K562 (cell line): ENCODE data around the gene ACOT7. TPM values are rescaled to one million over a fixed set of nuclear protein-coding genes. Genes with fewer than 3 reads are reported as not detected.

Experiments
- HDAC8 ChIP-seq: fragments of 450-650 bp; IDR thresholded peaks from 2 replicates; pipeline ENCODE4 v1.6.1; 2016; ENCODE audit warnings: mild to moderate bottlenecking, missing genetic modification characterization, moderate library complexity, missing compliant biosample characterization
- HMG20A ChIP-seq: fragments of 450-650 bp; formaldehyde crosslinking; conservative IDR thresholded peaks from 2 replicates; pipeline ENCODE4 v1.4.0; 2020; ENCODE audit warnings: mild to moderate bottlenecking, mixed read lengths
- NR2C1 ChIP-seq, 2 experiments: fragments of 450-650 bp; IDR thresholded peaks; 2 replicates each; pipeline ENCODE4 v1.6.1; 2017; ENCODE audit warnings: mild to moderate bottlenecking in 2 of 2, antibody characterized with exemption in 1 of 2, inconsistent platforms in 1 of 2, missing compliant biosample characterization in 1 of 2, missing genetic modification characterization in 1 of 2
- PTTG1 ChIP-seq: fragments of 450-650 bp; IDR thresholded peaks from 2 replicates; pipeline ENCODE4 v1.6.1; 2016; ENCODE audit warnings: low read depth, mild to moderate bottlenecking, missing genetic modification characterization, missing compliant biosample characterization
- RBM25 ChIP-seq: fragments of 200-400 bp; formaldehyde crosslinking; IDR thresholded peaks from 2 replicates; pipeline ENCODE4 v1.6.1; 2018; ENCODE audit warnings: low read length, low read depth, moderate library complexity; ENCODE audit not compliant: severe bottlenecking
- SFPQ ChIP-seq: fragments of 200-400 bp; formaldehyde crosslinking; IDR thresholded peaks from 2 replicates; pipeline ENCODE4 v1.6.1; 2017; ENCODE audit warnings: mild to moderate bottlenecking, low read depth, low read length, moderate library complexity
- ZBED1 ChIP-seq: IDR thresholded peaks from 2 replicates; pipeline ENCODE4 v1.6.1; 2014
- ZNF282 ChIP-seq: sonication (generic); formaldehyde crosslinking; IDR thresholded peaks from 2 replicates; pipeline ENCODE4 v1.8.1; 2023; ENCODE audit warnings: missing genetic modification reagents
- ZNF347 ChIP-seq: fragments of 450-650 bp; formaldehyde crosslinking; IDR thresholded peaks from 2 replicates; pipeline ENCODE4 v1.4.0; 2020; ENCODE audit warnings: low read depth, mild to moderate bottlenecking, moderate library complexity
- ZNF75A ChIP-seq: fragments of 450-650 bp; formaldehyde crosslinking; IDR thresholded peaks from 2 replicates; pipeline ENCODE4 v1.4.0; 2020; ENCODE audit warnings: mild to moderate bottlenecking
- polyA plus RNA-seq, 8 experiments: library from polyadenylated mRNA; depleted of rRNA in 4 of 8; stranded (reverse) in 5 of 8; unstranded in 3 of 8; fragments of >200 nt; fragmentation: Nextera tagmentation in 2 of 8; fragmentation: Illumina TruSeq in 1 of 8; extraction: Ambion mirVana in 2 of 8; extraction: Trizol in 1 of 8; gene quantifications; 2 replicates each; pipeline versions ENCODE4 v1.2.1 to v1.2.3, GENCODE V29; 2011 to 2014; ENCODE audit warnings: inconsistent platforms in 1 of 8, missing spikeins in 1 of 8
- total RNA-seq, 7 experiments: library from RNA; depleted of rRNA in 6 of 7; stranded (reverse); fragments of >200 nt in 6 of 7; fragmentation: Illumina TruSeq in 2 of 7; extraction: Trizol in 2 of 7; gene quantifications; 2 replicates each; pipeline versions ENCODE4 v1.2.1 to v1.2.3, GENCODE V29; 2011 to 2021; ENCODE audit warnings: low replicate concordance in 1 of 7
- TF ChIP-seq, protein P1 (sequence below): fragments of 450-650 bp; formaldehyde crosslinking; IDR thresholded peaks from 2 replicates; pipeline ENCODE4 v1.4.0; 2020; ENCODE audit warnings: mild to moderate bottlenecking, mixed read lengths
- TF ChIP-seq, protein P2 (sequence below): fragments of 450-650 bp; IDR thresholded peaks from 2 replicates; pipeline ENCODE4 v1.6.1; 2017; ENCODE audit warnings: antibody characterized with exemption, mild to moderate bottlenecking
- TF ChIP-seq, protein P3 (sequence below): fragments of 250-450 bp; sonication (Bioruptor Pico); IDR thresholded peaks from 2 replicates; pipeline ENCODE4 v1.8.0; 2022; ENCODE audit warnings: inconsistent platforms
- TF ChIP-seq, protein P4 (sequence below): fragments of 250-450 bp; sonication (Bioruptor Pico); IDR thresholded peaks from 2 replicates; pipeline ENCODE4 v1.4.0; 2020; ENCODE audit warnings: mild to moderate bottlenecking, moderate library complexity, borderline replicate concordance

The ACOT7 gene
- total and polyA plus RNA-seq, 9 of the 15 experiments (the other 6 are each of a cell fraction or from before 2014, with no cell fraction given), result 7.0 to 92.6 (median 37.2) TPM

DNA sequence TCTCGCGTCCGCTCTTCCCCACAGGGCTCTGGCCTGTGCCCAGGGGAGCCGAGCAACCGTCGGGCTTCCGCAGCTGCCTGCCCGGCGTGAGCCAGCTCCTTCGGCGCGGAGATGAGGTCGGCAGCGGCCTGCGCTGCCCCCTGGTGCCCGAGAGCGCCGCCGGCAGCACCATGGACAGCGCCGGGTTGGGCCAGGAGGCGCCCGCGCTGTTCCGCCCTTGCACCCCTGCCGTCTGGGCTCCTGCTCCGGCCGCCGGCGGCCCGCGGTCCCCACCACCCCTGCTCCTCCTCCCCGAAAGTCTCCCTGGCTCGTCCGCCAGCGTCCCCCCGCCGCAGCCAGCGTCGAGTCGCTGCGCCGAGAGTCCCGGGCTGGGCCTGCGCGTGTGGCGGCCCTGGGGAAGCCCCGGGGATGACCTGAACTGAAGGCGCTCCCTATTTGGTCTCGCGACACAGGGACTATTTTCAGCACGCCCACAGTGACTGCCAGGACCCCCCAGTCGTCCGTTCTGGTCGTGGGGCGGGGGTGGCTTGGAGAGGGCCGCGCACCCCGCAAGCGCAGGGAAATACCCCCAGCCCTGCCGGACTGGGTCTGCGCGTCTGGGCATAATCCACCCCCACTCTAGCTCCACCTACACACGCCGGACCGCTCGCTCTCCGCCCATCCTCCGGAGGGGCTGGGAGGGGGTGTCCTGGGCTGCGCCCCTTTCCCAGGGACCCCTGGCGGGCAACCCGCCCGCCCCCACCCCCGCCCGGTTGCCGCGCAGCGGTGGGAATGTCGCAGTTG, 148.3 kb downstream of the ACOT7 start (continued):
- TF ChIP-seq HDAC8 (tag) (0 out of 2 replicates have a peak, but pooled peaks have one; percentile 60), ZNF347 (no peak), ZBED1 (no peak), ZNF282 (CRISPR knock-in tag) (peak; percentile 95), HMG20A (CRISPR knock-in tag) (no peak), RBM25 (no peak), NR2C1 (IDR thresholded peaks at IDR 0.05) (no peak), NR2C1 (tag; IDR thresholded peaks at IDR 0.05) (no peak), ZNF75A (CRISPR knock-in tag) (no peak), PTTG1 (tag) (no peak), SFPQ (no peak)
- TF ChIP-seq, protein P1, sequence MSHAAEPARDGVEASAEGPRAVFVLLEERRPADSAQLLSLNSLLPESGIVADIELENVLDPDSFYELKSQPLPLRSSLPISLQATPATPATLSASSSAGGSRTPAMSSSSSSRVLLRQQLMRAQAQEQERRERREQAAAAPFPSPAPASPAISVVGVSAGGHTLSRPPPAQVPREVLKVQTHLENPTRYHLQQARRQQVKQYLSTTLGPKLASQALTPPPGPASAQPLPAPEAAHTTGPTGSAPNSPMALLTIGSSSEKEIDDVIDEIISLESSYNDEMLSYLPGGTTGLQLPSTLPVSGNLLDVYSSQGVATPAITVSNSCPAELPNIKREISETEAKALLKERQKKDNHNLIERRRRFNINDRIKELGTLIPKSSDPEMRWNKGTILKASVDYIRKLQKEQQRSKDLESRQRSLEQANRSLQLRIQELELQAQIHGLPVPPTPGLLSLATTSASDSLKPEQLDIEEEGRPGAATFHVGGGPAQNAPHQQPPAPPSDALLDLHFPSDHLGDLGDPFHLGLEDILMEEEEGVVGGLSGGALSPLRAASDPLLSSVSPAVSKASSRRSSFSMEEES (CRISPR knock-in tag), result no peak
- TF ChIP-seq, protein P2, sequence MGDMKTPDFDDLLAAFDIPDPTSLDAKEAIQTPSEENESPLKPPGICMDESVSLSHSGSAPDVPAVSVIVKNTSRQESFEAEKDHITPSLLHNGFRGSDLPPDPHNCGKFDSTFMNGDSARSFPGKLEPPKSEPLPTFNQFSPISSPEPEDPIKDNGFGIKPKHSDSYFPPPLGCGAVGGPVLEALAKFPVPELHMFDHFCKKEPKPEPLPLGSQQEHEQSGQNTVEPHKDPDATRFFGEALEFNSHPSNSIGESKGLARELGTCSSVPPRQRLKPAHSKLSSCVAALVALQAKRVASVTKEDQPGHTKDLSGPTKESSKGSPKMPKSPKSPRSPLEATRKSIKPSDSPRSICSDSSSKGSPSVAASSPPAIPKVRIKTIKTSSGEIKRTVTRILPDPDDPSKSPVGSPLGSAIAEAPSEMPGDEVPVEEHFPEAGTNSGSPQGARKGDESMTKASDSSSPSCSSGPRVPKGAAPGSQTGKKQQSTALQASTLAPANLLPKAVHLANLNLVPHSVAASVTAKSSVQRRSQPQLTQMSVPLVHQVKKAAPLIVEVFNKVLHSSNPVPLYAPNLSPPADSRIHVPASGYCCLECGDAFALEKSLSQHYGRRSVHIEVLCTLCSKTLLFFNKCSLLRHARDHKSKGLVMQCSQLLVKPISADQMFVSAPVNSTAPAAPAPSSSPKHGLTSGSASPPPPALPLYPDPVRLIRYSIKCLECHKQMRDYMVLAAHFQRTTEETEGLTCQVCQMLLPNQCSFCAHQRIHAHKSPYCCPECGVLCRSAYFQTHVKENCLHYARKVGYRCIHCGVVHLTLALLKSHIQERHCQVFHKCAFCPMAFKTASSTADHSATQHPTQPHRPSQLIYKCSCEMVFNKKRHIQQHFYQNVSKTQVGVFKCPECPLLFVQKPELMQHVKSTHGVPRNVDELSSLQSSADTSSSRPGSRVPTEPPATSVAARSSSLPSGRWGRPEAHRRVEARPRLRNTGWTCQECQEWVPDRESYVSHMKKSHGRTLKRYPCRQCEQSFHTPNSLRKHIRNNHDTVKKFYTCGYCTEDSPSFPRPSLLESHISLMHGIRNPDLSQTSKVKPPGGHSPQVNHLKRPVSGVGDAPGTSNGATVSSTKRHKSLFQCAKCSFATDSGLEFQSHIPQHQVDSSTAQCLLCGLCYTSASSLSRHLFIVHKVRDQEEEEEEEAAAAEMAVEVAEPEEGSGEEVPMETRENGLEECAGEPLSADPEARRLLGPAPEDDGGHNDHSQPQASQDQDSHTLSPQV, result no peak
- TF ChIP-seq, protein P3, sequence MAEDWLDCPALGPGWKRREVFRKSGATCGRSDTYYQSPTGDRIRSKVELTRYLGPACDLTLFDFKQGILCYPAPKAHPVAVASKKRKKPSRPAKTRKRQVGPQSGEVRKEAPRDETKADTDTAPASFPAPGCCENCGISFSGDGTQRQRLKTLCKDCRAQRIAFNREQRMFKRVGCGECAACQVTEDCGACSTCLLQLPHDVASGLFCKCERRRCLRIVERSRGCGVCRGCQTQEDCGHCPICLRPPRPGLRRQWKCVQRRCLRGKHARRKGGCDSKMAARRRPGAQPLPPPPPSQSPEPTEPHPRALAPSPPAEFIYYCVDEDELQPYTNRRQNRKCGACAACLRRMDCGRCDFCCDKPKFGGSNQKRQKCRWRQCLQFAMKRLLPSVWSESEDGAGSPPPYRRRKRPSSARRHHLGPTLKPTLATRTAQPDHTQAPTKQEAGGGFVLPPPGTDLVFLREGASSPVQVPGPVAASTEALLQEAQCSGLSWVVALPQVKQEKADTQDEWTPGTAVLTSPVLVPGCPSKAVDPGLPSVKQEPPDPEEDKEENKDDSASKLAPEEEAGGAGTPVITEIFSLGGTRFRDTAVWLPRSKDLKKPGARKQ, result no peak
- TF ChIP-seq, protein P4, sequence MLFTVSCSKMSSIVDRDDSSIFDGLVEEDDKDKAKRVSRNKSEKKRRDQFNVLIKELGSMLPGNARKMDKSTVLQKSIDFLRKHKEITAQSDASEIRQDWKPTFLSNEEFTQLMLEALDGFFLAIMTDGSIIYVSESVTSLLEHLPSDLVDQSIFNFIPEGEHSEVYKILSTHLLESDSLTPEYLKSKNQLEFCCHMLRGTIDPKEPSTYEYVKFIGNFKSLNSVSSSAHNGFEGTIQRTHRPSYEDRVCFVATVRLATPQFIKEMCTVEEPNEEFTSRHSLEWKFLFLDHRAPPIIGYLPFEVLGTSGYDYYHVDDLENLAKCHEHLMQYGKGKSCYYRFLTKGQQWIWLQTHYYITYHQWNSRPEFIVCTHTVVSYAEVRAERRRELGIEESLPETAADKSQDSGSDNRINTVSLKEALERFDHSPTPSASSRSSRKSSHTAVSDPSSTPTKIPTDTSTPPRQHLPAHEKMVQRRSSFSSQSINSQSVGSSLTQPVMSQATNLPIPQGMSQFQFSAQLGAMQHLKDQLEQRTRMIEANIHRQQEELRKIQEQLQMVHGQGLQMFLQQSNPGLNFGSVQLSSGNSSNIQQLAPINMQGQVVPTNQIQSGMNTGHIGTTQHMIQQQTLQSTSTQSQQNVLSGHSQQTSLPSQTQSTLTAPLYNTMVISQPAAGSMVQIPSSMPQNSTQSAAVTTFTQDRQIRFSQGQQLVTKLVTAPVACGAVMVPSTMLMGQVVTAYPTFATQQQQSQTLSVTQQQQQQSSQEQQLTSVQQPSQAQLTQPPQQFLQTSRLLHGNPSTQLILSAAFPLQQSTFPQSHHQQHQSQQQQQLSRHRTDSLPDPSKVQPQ, result no peak
